NCI-H1694 treated with DMSO at 0.1 percent for 48 hours (cell line): Measurements from ENCODE around the gene TBC1D9B.
"Not testable (repeated sequence)": the region's sequence is repeated elsewhere in the genome, so short reads cannot be mapped to it uniquely, and the experiment has no call there.

ENCODE experiments used
- DNase-seq: peaks from one replicate; lab custom pipeline; 2025; lab: John Stamatoyannopoulos, UW

The TBC1D9B gene

GRCh38 chr5:179837076-179838011 is 70.4 kb downstream of the TBC1D9B start:
- DNase-seq: no peak

DNA sequence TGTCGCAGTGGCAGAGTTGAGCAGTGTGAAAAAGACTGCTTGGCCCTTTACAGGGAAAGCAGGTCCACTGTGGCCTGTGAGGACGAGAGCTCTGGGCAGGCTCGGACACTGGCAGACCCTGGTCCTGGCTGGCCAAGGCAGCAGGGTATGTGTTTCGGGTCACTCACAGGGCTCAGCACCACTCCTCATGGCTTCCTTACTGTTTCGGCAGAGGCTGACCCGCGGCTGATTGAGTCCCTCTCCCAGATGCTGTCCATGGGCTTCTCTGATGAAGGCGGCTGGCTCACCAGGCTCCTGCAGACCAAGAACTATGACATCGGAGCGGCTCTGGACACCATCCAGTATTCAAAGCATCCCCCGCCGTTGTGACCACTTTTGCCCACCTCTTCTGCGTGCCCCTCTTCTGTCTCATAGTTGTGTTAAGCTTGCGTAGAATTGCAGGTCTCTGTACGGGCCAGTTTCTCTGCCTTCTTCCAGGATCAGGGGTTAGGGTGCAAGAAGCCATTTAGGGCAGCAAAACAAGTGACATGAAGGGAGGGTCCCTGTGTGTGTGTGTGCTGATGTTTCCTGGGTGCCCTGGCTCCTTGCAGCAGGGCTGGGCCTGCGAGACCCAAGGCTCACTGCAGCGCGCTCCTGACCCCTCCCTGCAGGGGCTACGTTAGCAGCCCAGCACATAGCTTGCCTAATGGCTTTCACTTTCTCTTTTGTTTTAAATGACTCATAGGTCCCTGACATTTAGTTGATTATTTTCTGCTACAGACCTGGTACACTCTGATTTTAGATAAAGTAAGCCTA is 71.3 kb downstream of the TBC1D9B start:
- DNase-seq: no peak

GRCh38 chr5:179834871-179835270 is 72.8 kb downstream of the TBC1D9B start:
- not testable (repeated sequence) for DNase-seq

GRCh38 chr5:179834120-179834519 is 73.6 kb downstream of the TBC1D9B start:
- no peak for DNase-seq

DNA sequence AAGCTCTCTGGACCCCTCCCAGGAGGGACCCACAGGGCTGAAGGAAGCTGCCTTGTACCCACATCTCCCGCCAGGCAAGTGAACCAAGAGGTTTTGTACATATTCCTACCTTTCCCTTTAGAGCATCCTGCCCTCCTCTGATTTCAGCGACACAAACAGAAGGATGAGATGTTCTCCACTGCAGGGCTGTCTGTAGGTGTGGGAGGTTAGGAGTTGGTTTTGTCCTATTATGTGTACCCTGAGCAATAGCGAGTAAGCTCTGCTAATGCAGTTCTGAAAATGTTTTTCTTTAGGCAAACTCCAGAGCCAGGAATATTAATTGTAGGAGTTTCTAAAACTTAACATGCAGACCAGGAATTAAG is 74.0 kb downstream of the TBC1D9B start:
- DNase-seq: no peak

GRCh38 chr5:179833056-179833708 is 74.5 kb downstream of the TBC1D9B start:
- no peak for DNase-seq

- no peak for DNase-seq
Measured at GRCh38 chr5:179832039-179832745, 75.5 kb downstream of the TBC1D9B start.

- no peak for DNase-seq
Measured at GRCh38 chr5:179830818-179831468, 76.8 kb downstream of the TBC1D9B start.

- no peak for DNase-seq
Measured at GRCh38 chr5:179829732-179830435, 77.8 kb downstream of the TBC1D9B start.

DNA sequence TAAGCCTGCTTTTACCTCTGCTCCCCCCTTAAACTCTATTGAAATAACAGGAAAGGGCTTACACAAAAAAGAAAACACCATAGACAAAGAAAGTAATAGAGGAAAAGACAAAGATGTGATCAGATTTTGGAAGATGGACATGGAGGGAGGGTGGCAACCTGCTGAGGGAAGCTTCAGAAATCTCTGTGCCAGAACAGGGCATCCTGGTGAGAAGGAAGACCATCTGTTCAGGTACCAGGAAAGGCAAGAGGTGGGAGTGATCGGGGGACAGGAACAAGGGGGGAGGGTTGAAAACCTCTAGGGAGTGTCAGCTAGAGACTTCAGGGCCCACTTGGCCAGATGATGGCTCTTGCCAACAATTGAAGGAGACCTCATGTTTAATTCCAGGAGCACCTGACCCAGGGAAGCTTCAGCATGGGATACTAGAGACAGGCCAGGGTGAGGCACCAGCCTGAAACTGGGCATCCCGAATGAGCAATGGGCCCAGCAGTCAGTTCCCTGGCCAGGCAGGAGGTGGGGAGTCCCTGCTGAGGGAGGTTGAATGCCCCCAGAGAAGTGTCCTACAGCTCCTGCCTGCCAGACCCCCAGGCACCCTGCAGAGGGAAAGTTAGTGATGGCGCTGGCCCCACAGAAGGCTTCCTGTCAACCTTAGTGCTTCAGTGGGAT is 78.8 kb downstream of the TBC1D9B start:
- DNase-seq: no peak

DNA sequence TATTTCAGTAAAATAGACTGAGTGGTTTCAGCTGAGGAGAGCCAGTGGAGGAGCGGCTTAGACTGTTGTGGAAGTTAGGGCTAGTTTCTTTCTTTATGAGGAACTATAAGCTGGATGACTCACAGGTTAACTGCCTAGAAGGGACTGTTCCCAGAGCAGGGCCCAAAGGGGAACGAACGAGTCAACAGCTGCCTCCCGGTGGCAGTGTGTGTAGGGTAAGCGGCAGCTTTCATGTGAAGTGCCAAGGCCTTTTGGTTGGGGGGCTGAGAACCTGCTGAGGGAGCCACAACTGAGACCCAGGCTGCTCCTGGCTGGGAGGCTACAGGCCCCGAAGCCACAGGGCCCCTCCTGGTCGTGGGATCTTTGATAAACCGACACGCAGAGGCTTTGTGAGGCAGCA is 80.0 kb downstream of the TBC1D9B start:
- DNase-seq: no peak

DNA sequence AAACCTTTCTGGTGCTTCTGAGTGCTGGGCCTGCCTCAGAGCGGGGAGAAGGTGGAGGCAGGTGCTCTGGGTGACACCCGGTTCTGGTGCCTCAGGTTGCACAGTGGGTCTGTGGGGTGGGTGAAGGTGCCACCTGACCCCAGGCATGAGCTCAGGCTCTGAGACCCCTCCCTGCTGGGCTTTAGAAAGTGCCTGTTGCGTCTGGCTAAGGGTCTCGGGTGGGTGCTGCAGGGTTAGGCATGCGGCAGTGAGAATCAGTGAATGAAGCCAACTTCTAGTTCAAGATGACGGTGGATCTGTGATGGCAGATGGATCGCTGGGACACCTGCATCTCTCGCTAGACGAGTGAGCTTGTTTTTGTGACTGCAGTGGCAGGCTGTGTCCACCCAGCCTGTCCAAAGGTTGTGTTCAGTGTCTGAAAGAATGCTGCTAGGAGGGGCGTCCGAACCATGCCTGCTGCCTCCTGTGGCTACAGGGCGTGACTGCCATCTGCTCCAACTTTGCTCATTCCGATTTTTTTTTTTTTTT is 82.0 kb downstream of the TBC1D9B start:
- no peak for DNase-seq

- DNase-seq: no peak
Measured at GRCh38 chr5:179824745-179825112, 83.0 kb downstream of the TBC1D9B start.

GRCh38 chr5:179823937-179824744 is 83.6 kb downstream of the TBC1D9B start:
- no peak for DNase-seq

DNA sequence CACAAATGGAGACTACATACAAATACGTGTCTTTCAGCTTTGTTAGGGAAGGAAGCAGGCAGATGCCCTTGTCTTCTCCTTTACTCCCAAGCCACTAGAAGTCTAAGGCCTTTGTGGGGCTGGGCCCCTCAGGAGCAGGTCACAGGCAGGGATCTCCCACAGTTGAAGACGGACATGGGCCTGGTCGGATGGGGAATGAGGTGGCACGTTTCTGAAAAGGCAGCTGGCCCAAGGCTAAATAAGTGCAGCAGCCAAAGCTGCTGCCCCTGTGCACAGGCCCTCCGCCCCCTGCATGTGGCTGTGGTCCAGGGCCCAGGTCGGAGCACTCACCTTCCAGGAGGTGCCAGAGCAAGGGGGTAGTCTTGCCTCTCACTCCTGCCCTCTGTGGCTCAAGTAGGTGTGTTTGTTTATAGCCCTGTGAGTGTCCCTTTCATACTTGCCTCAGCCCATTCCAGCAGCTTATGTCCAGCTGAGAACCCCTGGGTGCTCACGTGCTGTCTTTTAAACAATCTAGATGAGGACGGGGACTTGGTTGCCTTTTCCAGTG is 85.2 kb downstream of the TBC1D9B start:
- no peak for DNase-seq

- DNase-seq: no peak
Measured at GRCh38 chr5:179822059-179822432, 85.7 kb downstream of the TBC1D9B start.

DNA sequence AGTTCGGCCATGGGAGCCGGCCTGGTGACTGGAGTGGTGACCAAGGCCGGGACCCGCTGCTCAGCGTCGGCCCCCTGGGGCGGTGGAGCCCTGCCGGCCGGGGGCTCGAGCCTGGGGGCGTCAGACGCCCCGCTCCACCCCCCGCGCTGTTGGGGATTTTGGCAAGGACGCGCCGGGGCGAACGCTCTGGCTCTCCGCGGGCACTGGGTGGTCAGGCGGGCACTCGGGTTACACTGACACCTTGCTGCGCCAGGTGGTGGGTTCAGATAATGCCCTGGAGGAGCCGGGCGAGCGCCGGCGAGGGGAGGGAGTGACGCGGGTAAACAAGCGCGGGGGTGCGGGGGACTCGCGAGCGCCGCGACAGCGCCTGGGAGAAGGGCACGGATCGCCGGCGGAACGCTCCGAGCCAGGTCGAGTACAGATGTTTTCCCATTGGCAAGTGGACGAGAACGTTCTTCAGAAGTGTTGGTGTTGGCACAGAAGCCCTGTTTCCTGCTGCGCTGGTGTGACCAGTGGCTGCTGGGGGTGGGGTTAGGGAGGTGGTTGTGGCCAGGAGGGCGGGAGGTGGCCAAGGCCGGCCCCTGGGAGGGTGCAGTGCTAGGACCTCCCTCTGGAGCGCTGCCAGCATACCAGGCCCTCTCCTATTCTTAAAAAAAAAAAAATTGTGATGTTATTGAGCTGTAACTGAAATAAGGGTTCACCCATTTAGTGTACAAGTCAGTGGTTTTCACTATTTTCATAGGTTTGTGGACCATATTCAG is 86.2 kb downstream of the TBC1D9B start:
- peak; percentile 26 for DNase-seq
